K562 (cell line): ENCODE results near the gene CHI3L1. TPM values are rescaled to one million over a fixed set of nuclear protein-coding genes. Genes with fewer than 3 reads are reported as not detected.

Experiments used
- ATAC-seq: fragments of 200-7000 bp; cut with Tn5 transposase; 3 replicates; pipeline ENCODE4 v1.9.1; 2020; ENCODE audit warnings: moderate library complexity
- BruUV-seq: library from RNA; stranded (reverse); fragments of 400-500 nt; replicated peaks from 2 replicates; lab custom pipeline; 2021; lab: Mats Ljungman, UMichigan
- CTCF ChIA-PET: fragments of 300-600 bp; formaldehyde crosslinking; extraction: SDS; loops from one replicate; lab custom pipeline; 2021; ENCODE audit warnings: low intra/inter-chr PET ratio; lab: Yijun Ruan, JAX
- POLR2A ChIA-PET: fragments of 300-600, 350-650 bp; sonication (Branson Sonifier 250); formaldehyde crosslinking; extraction: SDS; loops from one replicate; lab custom pipeline; 2021; ENCODE audit warnings: antibody characterized with exemption, inconsistent platforms; lab: Yijun Ruan, JAX
- DNase-seq, 4 experiments: peaks; one replicate each; pipeline versions ENCODE4 v3.0.0 to v3.0.0-alpha.2; 2011 to 2018; ENCODE audit warnings: low spot score in 3 of 4, mixed read lengths in 3 of 4; ENCODE audit errors: extremely low read depth in 1 of 4
- FAIRE-seq: peaks from 2 replicates; lab custom pipeline; 2011; peaks lifted over from hg19 to GRCh38; lab: Jason Lieb, UNC
- H2AFZ ChIP-seq: 2 replicates; pipeline ENCODE4 v1.6.0; 2011; ENCODE audit warnings: low read depth, low read length, control low read depth, inconsistent platforms
- H3K27ac ChIP-seq: fragments of 200-600 bp; 3 replicates; pipeline ENCODE4 v1.8.0; 2011; ENCODE audit warnings: low read depth, mild to moderate bottlenecking, control low read depth, inconsistent platforms, low read length, moderate library complexity, mixed read lengths; ENCODE audit errors: extremely low read depth
- H3K27me3 ChIP-seq, 2 experiments: fragments of 300-600 bp in 1 of 2; 2 replicates in 1 of 2; 3 replicates in 1 of 2; pipeline versions ENCODE4 v1.6.0 to v1.8.0; 2011; ENCODE audit warnings: inconsistent platforms in 2 of 2, low read length in 2 of 2, mild to moderate bottlenecking in 1 of 2, mixed read lengths in 1 of 2, moderate library complexity in 1 of 2; ENCODE audit not compliant: control insufficient read depth in 2 of 2, insufficient read depth in 2 of 2
- H3K36me3 ChIP-seq: fragments of 300-600 bp; 3 replicates; pipeline ENCODE4 v1.8.0; 2011; ENCODE audit warnings: mild to moderate bottlenecking, low read length, inconsistent platforms; ENCODE audit not compliant: control insufficient read depth, insufficient read depth
- H3K4me1 ChIP-seq, 2 experiments: fragments of 200-600 bp in 1 of 2; replicated peaks in 1 of 2; 2 replicates in 1 of 2; 3 replicates in 1 of 2; pipeline versions ENCODE4 v1.5.1 to v1.8.0; 2011; ENCODE audit warnings: inconsistent platforms in 2 of 2, low read length in 2 of 2, mild to moderate bottlenecking in 1 of 2, mixed read lengths in 1 of 2, moderate library complexity in 1 of 2; ENCODE audit not compliant: control insufficient read depth in 2 of 2, insufficient read depth in 2 of 2
- H3K4me2 ChIP-seq: 2 replicates; pipeline ENCODE4 v1.6.1; 2011; ENCODE audit warnings: low read length, control low read depth, inconsistent platforms, mixed read lengths; ENCODE audit not compliant: insufficient read depth
- H3K4me3 ChIP-seq: fragments of 200-600 bp; sonication (generic), shearing (Covaris generic); 2 replicates; pipeline ENCODE4 v1.5.1; 2016; ENCODE audit warnings: control low read depth, inconsistent platforms
- H3K79me2 ChIP-seq: fragments of 200-600 bp; 3 replicates; pipeline ENCODE4 v1.8.0; 2011; ENCODE audit warnings: low read length, inconsistent platforms; ENCODE audit not compliant: control insufficient read depth, insufficient read depth
- H3K9ac ChIP-seq, 2 experiments: 2 replicates each; pipeline versions ENCODE4 v1.6.0 to v1.6.1; 2011; ENCODE audit warnings: low read depth in 2 of 2, low read length in 2 of 2, control low read depth in 1 of 2, inconsistent platforms in 1 of 2, mild to moderate bottlenecking in 1 of 2, mixed read lengths in 1 of 2; ENCODE audit not compliant: insufficient read depth in 1 of 2
- H3K9me1 ChIP-seq: one replicate; pipeline ENCODE4 v1.6.0; 2011; ENCODE audit warnings: inconsistent platforms, mild to moderate bottlenecking, low read length, moderate library complexity; ENCODE audit not compliant: control insufficient read depth, insufficient read depth
- H3K9me3 ChIP-seq: replicated peaks from 2 replicates; pipeline ENCODE4 v1.5.1; 2011; ENCODE audit warnings: low read depth, low read length, inconsistent platforms; ENCODE audit not compliant: control insufficient read depth, insufficient read depth
- H4K20me1 ChIP-seq: replicated peaks from 2 replicates; pipeline ENCODE4 v1.6.1; 2011; ENCODE audit warnings: low read length, inconsistent platforms, mixed read lengths; ENCODE audit not compliant: control insufficient read depth, insufficient read depth
- GTF2E2 ChIP-seq: fragments of 200-800 bp; sonication (Bioruptor generic); IDR thresholded peaks from 2 replicates; pipeline ENCODE4 v1.6.1; 2016; ENCODE audit warnings: missing genetic modification characterization, missing compliant biosample characterization
- NR2C1 ChIP-seq, 2 experiments: fragments of 450-650 bp; IDR thresholded peaks; 2 replicates each; pipeline ENCODE4 v1.6.1; 2017; ENCODE audit warnings: mild to moderate bottlenecking in 2 of 2, antibody characterized with exemption in 1 of 2, inconsistent platforms in 1 of 2, missing compliant biosample characterization in 1 of 2, missing genetic modification characterization in 1 of 2
- POLR2B ChIP-seq: fragments of 450-650 bp; IDR thresholded peaks from 2 replicates; pipeline ENCODE4 v1.6.1; 2018; ENCODE audit warnings: low read depth; ENCODE audit not compliant: partially characterized antibody
- RBFOX2 ChIP-seq: fragments of 200-400 bp; formaldehyde crosslinking; IDR thresholded peaks from 2 replicates; pipeline ENCODE4 v1.6.1; 2017; ENCODE audit warnings: low read depth, mild to moderate bottlenecking, low read length, moderate library complexity
- TEAD1 ChIP-seq, 2 experiments: fragments of 450-650 bp in 1 of 2; sonication (generic) in 1 of 2; formaldehyde crosslinking; IDR thresholded peaks; 2 replicates each; pipeline versions ENCODE4 v1.4.0 to v1.8.0; 2020 to 2022; ENCODE audit warnings: mild to moderate bottlenecking in 2 of 2, missing genetic modification reagents in 1 of 2
- ZKSCAN1 ChIP-seq: fragments of 150-350 bp; IDR thresholded peaks from 2 replicates; pipeline ENCODE4 v1.6.1; 2016; ENCODE audit warnings: low read depth, low read length
- ZNF316 ChIP-seq: fragments of 450-650 bp; IDR thresholded peaks from 2 replicates; pipeline ENCODE4 v1.6.1; 2016
- ZNF384 ChIP-seq: IDR thresholded peaks from 2 replicates; pipeline ENCODE4 v1.6.1; 2012; ENCODE audit warnings: low read depth, low read length, improper control_type of control experiment
- ZNF79 ChIP-seq: fragments of 250-450 bp; sonication (Bioruptor Pico); IDR thresholded peaks from 2 replicates; pipeline ENCODE4 v1.4.0; 2020; ENCODE audit warnings: low read depth, mild to moderate bottlenecking, moderate library complexity
- WGBS: fragments of 100-300 bp; shearing (Covaris generic); methylation state at CpG from one replicate; pipeline ENCODE4 v1.1.6; 2016; ENCODE audit warnings: low coverage, mixed read lengths; ENCODE audit not compliant: insufficient coverage; ENCODE audit errors: missing lambda C conversion rate; 5-methylcytosine and 5-hydroxymethylcytosine counted together
- in situ Hi-C: fragments of 300-500 bp; cut with MboI; formaldehyde crosslinking; loops from 4 replicates; pipeline ENCODE4 v1.15.0; 2018; ENCODE audit warnings: inconsistent platforms, mixed read lengths
- intact Hi-C: fragments of 100-400 bp; cut with micrococcal nuclease; formaldehyde crosslinking; loops from 2 replicates; pipeline ENCODE4 v1.14.2; 2022
- polyA plus RNA-seq, 8 experiments: library from polyadenylated mRNA; depleted of rRNA in 4 of 8; stranded (reverse) in 5 of 8; unstranded in 3 of 8; fragments of >200 nt; fragmentation: Nextera tagmentation in 2 of 8; fragmentation: Illumina TruSeq in 1 of 8; extraction: Ambion mirVana in 2 of 8; extraction: Trizol in 1 of 8; gene quantifications; 2 replicates each; pipeline versions ENCODE4 v1.2.1 to v1.2.3, GENCODE V29; 2011 to 2014; ENCODE audit warnings: inconsistent platforms in 1 of 8, missing spikeins in 1 of 8
- total RNA-seq, 7 experiments: library from RNA; depleted of rRNA in 6 of 7; stranded (reverse); fragments of >200 nt in 6 of 7; fragmentation: Illumina TruSeq in 2 of 7; extraction: Trizol in 2 of 7; gene quantifications; 2 replicates each; pipeline versions ENCODE4 v1.2.1 to v1.2.3, GENCODE V29; 2011 to 2021; ENCODE audit warnings: low replicate concordance in 1 of 7
- TF ChIP-seq, protein P1 (sequence below), 2 experiments: fragments of 250-450 bp in 1 of 2; fragments of 450-650 bp in 1 of 2; sonication (Bioruptor Pico) in 1 of 2; IDR thresholded peaks; 2 replicates each; pipeline versions ENCODE4 v1.6.1 to v1.8.0; 2016 to 2021; ENCODE audit warnings: mild to moderate bottlenecking in 2 of 2, moderate library complexity in 2 of 2, missing compliant biosample characterization in 1 of 2, missing genetic modification characterization in 1 of 2
- TF ChIP-seq, protein P2 (sequence below): sonication (generic); formaldehyde crosslinking; IDR thresholded peaks from 2 replicates; pipeline ENCODE4 v1.8.0; 2023; ENCODE audit warnings: mild to moderate bottlenecking, missing genetic modification reagents
- TF ChIP-seq, protein P3 (sequence below): fragments of 250-450 bp; sonication (Bioruptor Pico); IDR thresholded peaks from 2 replicates; pipeline ENCODE4 v1.9.0; 2021; ENCODE audit warnings: mild to moderate bottlenecking

CHI3L1 gene
- total and polyA plus RNA-seq, 9 of the 15 experiments (the other 6 are each of a cell fraction or from before 2014, with no cell fraction given) = not detected

DNA sequence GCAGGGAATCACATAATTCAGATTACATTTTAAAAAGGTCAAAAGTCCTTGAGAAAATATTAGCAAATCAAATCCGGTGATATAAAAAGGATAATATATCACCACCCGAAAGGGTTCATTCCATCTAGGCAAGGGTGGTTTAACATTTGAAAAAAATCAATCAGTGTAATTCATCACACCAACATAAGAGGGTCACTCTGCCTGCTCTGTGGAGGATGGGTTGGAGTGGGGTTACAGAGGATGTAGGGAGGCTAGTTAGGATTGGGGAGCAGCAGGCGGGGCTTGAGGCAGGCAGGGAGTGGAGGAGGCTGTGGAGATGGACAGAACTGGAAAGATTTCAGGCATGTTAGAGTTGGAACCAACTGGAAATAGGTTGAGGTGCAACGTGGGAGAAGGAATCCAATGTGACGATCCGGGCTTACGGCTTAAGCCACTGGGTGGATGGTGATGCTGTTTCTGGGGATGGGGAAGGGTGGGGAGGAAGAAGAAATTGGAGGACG is 46.5 kb downstream of the CHI3L1 start:
- FAIRE-seq = no peak
- Histone ChIP-seq H2AFZ (no peak overlapping the region), H3K4me1 (no peaks in the 10 kb centered on the region), H3K79me2 (no peaks in the 10 kb centered on the region), H3K9me3 (no peaks in the 10 kb centered on the region), H3K27me3 (peaks cover 29 to 67% of the 10 kb centered on the region in 2 experiments), H3K4me3 (no peak overlapping the region), H4K20me1 (no peaks in the 10 kb centered on the region), H3K4me2 (no peak overlapping the region)
- in situ Hi-C loops = no loop called here
- 4% methylated on average over 8 of the region's 8 CpGs for WGBS
- POLR2A ChIA-PET = interaction anchor here (0.6 to 1.0 kb wide), 2 partner anchors 9 to 54 kb away, joined by 3 to 5 read pairs; no protein-coding TSS in a partner anchor
- DNase-seq = no peak
- no TSS peak for BruUV-seq
- ATAC-seq = no peak
- TF ChIP-seq POLR2B (no peak), NR2C1 (IDR thresholded peaks at IDR 0.05) (no peak), NR2C1 (tag; IDR thresholded peaks at IDR 0.05) (no peak), ZKSCAN1 (no peak), ZNF384 (no peak), RBFOX2 (no peak), ZNF316 (no peak), ZNF79 (CRISPR knock-in tag) (no peak), GTF2E2 (tag) (no peak), TEAD1 (CRISPR knock-in tag; IDR thresholded peaks at IDR 0.05) (no peak)
- TF ChIP-seq, protein P1, sequence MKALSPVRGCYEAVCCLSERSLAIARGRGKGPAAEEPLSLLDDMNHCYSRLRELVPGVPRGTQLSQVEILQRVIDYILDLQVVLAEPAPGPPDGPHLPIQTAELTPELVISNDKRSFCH (CRISPR knock-in tag; IDR thresholded peaks at IDR 0.05) = no peak
- TF ChIP-seq, protein P1 (tag; IDR thresholded peaks at IDR 0.05) = no peak
- TF ChIP-seq, protein P2, sequence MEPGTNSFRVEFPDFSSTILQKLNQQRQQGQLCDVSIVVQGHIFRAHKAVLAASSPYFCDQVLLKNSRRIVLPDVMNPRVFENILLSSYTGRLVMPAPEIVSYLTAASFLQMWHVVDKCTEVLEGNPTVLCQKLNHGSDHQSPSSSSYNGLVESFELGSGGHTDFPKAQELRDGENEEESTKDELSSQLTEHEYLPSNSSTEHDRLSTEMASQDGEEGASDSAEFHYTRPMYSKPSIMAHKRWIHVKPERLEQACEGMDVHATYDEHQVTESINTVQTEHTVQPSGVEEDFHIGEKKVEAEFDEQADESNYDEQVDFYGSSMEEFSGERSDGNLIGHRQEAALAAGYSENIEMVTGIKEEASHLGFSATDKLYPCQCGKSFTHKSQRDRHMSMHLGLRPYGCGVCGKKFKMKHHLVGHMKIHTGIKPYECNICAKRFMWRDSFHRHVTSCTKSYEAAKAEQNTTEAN (CRISPR knock-in tag) = no peak
- TF ChIP-seq, protein P3, sequence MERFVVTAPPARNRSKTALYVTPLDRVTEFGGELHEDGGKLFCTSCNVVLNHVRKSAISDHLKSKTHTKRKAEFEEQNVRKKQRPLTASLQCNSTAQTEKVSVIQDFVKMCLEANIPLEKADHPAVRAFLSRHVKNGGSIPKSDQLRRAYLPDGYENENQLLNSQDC (CRISPR knock-in tag) = no peak
- TF ChIP-seq, all 486 proteins: peak for 0
- H3K27ac ChIP-seq = no peak overlapping the region
- H3K9me1 ChIP-seq = no peaks in the 10 kb centered on the region
- intact Hi-C loops = no loop called here
- no peak overlapping the region for H3K9ac ChIP-seq
- H3K36me3 ChIP-seq = no peaks in the 10 kb centered on the region
- CTCF ChIA-PET = no interaction called here
